HL-60/S4 treated with phorbol 12-myristate 13-acetate at 8.2 ng/mL for 4 days and 3 days (cell line): ENCODE data around the gene AGBL4.
"Not testable (repeated sequence)": the region's sequence is repeated elsewhere in the genome, so short reads cannot be mapped to it uniquely, and the experiment has no call there.

Experiments used
- in situ Hi-C: fragments of 300-500 bp; cut with MboI; formaldehyde crosslinking; loops from 2 replicates; pipeline ENCODE4 v1.15.0; 2022; ENCODE audit warnings: low sequenced_read_pairs

AGBL4 gene

DNA sequence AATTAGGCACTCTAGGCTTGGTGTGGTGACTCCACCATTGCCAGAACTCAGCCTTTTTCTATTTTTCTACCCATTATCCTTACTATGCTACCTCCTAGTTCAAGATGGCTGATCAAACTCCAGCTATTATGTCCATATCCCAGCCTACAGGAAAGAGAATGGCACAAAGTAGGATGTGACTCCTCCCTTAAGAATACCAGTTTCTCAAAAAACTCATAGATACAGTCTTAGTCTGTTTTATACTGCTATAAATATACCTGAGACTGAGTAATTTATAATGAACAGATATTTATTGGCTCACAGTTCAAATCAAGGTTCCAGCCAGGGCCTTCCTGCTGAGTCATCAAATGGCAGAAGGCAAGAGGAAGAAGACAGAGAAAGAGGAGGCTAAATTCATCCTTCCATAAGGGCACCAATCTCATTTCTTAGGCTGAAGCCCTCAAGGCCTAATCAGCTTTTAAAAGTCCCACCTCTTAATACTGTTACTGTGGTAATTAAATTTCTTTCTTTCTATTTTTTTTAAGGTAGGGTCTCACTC is 704.3 kb downstream of the AGBL4 start:
- in situ Hi-C loops: no loop called here

- in situ Hi-C loops: no loop called here
Measured at GRCh38 chr1:49318218-49318617, 705.5 kb downstream of the AGBL4 start.

DNA sequence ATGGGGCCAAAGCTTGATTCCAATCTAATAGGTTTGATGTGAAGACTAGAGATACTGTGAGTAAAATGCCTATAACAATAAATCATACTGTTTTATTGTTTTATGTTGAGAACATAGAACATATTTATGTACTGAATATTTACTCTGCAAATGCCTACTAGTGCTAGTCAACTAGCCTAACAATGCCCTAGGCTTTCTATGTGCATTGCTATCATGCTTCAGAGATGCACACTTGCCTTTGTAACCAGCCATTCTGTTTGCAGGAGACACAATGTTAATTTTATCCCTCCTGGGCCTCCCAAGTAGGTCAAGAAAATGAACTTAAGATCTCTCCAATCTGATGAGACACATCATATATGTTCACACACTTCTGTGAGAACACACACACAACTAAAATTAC is 716.3 kb downstream of the AGBL4 start:
- in situ Hi-C loops: no loop called here

GRCh38 chr1:49306507-49307070 is 717.2 kb downstream of the AGBL4 start:
- in situ Hi-C loops: no loop called here

DNA sequence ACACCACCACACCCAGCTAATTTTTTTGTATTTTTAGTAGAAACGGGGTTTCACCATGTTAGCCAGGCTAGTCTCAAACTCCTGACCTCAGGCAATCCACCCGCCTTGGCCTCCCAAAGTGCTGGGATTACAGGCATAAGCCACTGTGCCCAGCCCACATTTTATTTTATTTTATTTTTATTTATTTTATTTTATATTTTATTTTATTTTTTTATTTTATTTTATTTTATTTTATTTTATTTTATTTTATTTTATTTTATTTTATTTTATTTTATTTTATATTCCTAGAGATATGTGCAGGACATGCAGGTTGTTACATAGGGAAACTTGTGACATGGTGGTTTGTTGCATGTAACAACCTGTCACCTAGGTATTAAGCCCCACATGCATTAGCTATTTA is 721.4 kb downstream of the AGBL4 start:
- in situ Hi-C loops: not testable (repeated sequence)

DNA sequence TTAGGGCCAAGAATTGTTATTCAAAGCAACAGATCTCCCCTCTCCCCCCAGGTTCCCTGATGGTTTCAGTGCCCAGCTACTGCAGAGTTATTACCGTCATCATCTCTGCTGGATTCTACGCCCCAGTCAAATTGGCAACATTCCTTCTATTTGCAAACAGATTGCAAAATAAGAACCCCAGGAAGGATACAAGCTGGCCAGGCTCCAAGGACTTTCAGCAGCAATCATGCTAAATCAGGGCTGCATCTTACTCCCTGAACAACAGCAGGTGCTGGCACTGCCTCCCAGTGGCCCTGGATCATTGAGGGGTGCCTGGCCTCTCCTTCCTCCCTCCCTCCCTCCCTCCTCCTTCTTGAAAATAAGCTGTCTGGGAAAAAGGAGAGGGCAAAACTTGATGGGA is 725.5 kb downstream of the AGBL4 start:
- in situ Hi-C loops: no loop called here

- in situ Hi-C loops: no loop called here
Measured at GRCh38 chr1:49297783-49298182, 726.0 kb downstream of the AGBL4 start.

DNA sequence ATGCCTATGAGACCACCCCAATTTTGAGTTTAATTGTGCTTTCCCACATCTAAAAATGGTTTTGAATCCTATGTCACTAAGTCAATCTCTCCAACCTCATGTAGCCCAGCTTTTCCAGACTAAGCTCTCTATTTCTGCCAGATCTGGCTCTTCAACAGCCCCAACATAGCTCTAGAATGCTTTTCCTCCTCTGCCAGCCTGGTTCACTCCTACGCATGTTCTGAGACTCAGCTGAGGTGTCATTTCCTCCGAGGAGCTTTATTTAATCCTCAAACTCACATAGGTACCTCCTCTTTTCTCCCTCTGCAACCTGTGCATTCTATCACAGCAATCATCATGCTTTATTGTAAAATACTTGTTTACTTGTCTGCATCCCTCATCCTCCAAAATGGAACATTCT is 729.2 kb downstream of the AGBL4 start:
- in situ Hi-C loops: no loop called here

DNA sequence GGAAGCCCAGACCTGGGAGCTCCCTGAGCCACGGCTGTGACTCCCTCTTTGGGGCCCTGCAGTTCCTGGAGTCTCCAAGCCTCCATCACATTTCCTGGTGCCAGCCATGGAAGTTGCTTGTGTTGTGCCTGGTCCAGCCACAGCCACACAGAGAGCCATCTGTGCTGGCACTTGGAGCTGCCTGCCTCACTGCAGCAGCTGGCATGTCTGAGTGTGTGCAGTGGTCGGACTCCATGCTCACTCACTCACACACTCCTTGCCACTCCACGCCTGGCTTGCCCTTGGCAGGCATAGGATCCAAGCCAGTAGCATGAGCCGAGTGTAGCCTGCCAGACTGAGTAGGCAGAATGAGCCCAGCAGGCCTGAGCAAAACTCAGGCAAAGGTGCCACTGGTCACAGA is 730.7 kb downstream of the AGBL4 start:
- in situ Hi-C loops: no loop called here

GRCh38 chr1:49257211-49258049 is 766.3 kb downstream of the AGBL4 start:
- in situ Hi-C loops: not testable (repeated sequence)

GRCh38 chr1:49252917-49253316 is 770.8 kb downstream of the AGBL4 start:
- in situ Hi-C loops: no loop called here

DNA sequence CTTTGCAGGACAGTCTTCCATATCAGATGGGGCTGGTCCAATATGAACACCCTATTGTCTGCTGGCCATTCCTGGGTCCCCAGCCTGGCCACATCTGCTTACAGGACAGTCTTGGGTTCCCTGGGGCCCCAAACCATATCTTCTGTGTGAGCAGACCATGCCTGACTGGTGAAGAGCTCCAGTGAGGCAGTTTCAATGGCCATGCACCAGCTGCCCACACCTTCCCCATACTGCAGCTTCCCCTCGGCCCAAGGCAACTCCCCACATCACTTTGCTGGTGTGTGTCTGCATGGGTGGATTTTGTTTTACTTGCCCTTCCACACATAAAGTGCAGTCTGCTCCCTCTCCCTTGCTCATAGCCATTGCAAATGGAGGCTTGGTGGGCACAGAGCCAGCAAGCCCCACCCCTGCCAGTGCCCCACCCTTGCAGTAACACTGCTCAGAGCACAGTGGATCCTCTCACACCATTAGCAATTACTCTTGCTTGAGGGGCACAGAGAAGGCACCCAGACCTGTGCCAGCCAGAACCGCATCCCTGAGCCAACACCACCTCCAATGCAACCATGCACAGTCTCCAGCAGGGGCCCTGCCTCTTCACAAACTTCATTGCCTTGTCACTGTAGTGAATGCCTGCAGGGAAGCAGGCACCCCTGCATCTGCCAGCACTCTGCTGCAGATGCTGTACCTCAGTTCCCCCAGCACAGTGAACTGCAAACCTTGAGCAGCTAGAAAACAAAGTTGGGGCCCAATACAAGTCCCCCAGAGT is 772.6 kb downstream of the AGBL4 start:
- in situ Hi-C loops: no loop called here

GRCh38 chr1:49240709-49241221 is 783.0 kb downstream of the AGBL4 start:
- in situ Hi-C loops: no loop called here

DNA sequence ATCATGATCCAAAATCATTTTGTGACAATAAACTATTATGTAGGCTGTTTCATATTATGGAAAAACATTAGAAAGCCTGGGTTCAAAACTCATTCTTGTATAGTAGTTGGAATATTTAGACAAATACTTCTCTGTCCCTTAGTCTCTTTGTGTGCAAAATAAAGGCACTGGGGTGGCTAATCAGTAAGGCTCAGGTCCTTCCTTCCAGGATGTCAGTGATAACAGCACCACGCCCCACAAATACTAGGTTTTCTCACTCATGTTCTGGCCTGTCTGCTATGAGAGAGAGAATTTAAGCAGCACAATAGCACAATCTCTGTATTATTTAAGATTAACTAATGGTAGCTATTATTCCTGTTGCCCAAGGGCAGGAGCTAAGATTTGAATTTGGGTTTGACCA is 788.8 kb downstream of the AGBL4 start:
- in situ Hi-C loops: no loop called here

- in situ Hi-C loops: no loop called here
Measured at GRCh38 chr1:49229555-49229954, 794.2 kb downstream of the AGBL4 start.

DNA sequence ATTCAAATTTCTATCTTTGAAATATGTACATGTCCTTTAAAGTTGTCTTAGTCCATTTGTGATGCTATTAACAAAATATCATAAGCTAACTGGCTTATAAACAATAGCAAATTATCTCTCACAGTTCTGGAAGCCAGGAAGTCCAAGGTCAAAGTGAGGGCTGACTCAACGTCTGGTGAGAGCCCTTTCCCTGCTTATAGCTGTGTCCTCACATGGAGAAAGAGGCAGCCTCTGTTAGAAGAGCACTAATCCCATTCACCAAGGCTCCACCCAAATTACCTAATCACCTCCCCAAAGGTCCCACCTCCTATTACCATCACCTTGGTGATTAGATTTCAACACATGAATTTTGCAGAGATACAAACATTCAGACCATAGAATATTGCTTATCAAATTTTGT is 797.0 kb downstream of the AGBL4 start:
- in situ Hi-C loops: no loop called here

DNA sequence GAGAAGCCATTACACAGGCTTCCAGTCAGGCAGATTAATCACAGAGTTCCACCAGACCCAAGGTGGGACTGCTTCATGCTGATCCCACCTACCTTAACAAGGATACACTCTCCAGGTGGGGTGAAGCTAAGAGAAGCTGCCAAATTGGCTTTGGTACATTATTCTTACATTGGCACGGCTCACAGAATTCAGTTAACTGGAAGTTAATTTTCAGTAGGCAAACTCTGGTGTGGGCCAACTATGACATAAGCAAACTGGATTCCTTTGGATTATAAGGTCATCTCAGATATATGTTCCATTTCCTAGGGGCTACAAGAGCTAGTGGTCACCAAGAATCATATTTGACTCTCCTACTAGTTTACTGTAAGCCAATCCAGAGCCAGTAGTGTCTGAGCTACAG is 798.3 kb downstream of the AGBL4 start:
- in situ Hi-C loops: no loop called here

DNA sequence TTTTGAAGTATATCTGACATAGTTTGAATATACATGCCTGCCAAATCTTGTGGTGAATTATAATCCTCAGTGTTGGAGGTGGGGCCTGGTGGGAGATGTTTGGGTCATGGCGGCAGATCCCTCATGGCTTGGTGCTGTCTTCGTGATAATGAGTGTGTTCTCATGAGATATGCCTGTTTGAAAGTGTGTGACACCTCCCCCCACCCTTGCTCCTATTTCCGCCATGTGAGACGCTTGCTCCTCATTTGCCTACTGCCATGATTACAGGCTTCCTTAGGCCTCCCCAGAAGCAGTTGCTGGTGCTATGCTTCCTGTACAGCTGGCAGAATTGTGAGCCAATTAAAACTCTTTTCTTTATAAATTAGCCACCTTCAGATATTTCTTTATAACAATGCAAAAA is 810.5 kb downstream of the AGBL4 start:
- in situ Hi-C loops: no loop called here

GRCh38 chr1:49208712-49209111 is 815.0 kb downstream of the AGBL4 start:
- in situ Hi-C loops: no loop called here

DNA sequence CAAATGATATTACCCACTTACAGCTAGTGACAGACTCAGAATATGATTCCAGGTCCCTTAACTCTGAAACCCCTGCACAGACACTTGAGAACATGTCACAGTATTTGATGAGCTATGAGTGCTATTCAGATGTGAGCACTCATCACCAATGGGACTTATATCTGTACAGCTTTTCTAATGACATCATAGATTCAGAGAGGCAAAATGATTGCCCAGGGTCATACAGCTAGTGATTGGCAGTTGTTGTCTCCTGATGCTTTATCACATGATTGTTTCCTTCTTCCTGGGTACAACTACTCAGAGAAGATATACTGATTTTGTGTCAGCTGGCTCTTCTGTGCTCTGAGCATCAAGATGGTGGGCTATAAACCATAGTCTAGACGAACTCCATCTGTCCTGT is 819.0 kb downstream of the AGBL4 start:
- in situ Hi-C loops: no loop called here

DNA sequence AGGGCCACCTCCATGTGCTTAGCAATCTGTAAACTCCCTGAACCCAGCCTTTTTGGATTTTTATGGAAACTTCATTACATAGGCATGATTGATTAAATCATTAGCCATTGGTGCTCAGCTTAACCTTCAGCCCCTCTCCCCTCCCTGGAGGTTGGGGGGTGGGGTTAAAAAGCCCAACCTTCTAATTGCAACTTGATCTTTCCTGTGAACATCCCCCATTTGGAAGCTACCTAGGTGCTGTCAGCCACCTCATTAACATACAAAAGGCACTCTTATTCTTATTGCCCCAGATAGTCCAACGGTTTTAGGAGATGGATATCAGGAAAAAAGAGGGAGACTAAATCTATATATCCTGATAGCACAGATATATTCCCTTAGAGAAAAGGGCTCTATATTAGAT is 823.0 kb downstream of the AGBL4 start:
- in situ Hi-C loops: no loop called here
